Prostate gland (tissue), 2 donors: Measurements from ENCODE around the gene GALNT13. TPM values are rescaled to one million over a fixed set of nuclear protein-coding genes. Genes with fewer than 3 reads are reported as not detected.

Experiments used
- DNase-seq: peaks from one replicate; pipeline ENCODE4 v3.0.0-alpha.2; 2019; ENCODE audit warnings: low spot score
- H3K27ac ChIP-seq, 2 donors: fragments of 200-600 bp; sonication (generic); 2 replicates each; pipeline ENCODE4 v1.5.1; 2017 to 2019
- H3K27me3 ChIP-seq: fragments of 200-600 bp; sonication (generic); replicated peaks from 2 replicates; pipeline ENCODE4 v1.5.1; 2019; ENCODE audit not compliant: insufficient read depth
- H3K36me3 ChIP-seq, 2 donors: fragments of 200-600 bp; sonication (generic); 1 replicate in 1 of 2; 2 replicates in 1 of 2; pipeline versions ENCODE4 v1.5.1 to v1.8.1; 2017 to 2019
- H3K4me1 ChIP-seq: fragments of 200-600 bp; sonication (generic); replicated peaks from 2 replicates; pipeline ENCODE4 v1.5.1; 2019
- H3K4me3 ChIP-seq, 2 donors: fragments of 200-600 bp; sonication (generic); 2 replicates each; pipeline ENCODE4 v1.5.1; 2017 to 2019
- H3K9me3 ChIP-seq: fragments of 200-600 bp; sonication (generic); 2 replicates; pipeline ENCODE4 v1.5.1; 2017
- POLR2A ChIP-seq: fragments of 450-650 bp; IDR thresholded peaks from one replicate; pipeline ENCODE4 v1.6.1; 2016; ENCODE audit warnings: antibody characterized with exemption, mild to moderate bottlenecking
- POLR2AphosphoS5 ChIP-seq: sonication (generic); formaldehyde crosslinking; IDR thresholded peaks from one replicate; pipeline ENCODE4 v1.6.1; 2017; ENCODE audit warnings: antibody characterized with exemption
- WGBS: methylation state at CpG from one replicate; pipeline ENCODE4 v1.1.5; 2018; 5-methylcytosine and 5-hydroxymethylcytosine counted together
- intact Hi-C: fragments of 100-400 bp; cut with DNase I; formaldehyde crosslinking; loops from one replicate; pipeline ENCODE4 v1.14.2; 2022
- total RNA-seq, 2 donors: library from RNA; depleted of rRNA; stranded (reverse); fragments of >200 nt; gene quantifications; one replicate each; pipeline ENCODE4 v1.1.0, GENCODE V29; 2016
- TF ChIP-seq, protein P1 (sequence below), 4 experiments: fragments of 200-600 bp in 2 of 4; fragments of 450-650 bp in 2 of 4; sonication (generic) in 2 of 4; IDR thresholded peaks; 1 replicate in 3 of 4; 2 replicates in 1 of 4; pipeline ENCODE4 v1.5.1; 2016 to 2019; ENCODE audit warnings: antibody characterized with exemption in 4 of 4, mild to moderate bottlenecking in 2 of 4, moderate library complexity in 2 of 4

Gene GALNT13
- total RNA-seq, 2 donors from 2014 or later = 0.87 to 1.1 TPM

DNA sequence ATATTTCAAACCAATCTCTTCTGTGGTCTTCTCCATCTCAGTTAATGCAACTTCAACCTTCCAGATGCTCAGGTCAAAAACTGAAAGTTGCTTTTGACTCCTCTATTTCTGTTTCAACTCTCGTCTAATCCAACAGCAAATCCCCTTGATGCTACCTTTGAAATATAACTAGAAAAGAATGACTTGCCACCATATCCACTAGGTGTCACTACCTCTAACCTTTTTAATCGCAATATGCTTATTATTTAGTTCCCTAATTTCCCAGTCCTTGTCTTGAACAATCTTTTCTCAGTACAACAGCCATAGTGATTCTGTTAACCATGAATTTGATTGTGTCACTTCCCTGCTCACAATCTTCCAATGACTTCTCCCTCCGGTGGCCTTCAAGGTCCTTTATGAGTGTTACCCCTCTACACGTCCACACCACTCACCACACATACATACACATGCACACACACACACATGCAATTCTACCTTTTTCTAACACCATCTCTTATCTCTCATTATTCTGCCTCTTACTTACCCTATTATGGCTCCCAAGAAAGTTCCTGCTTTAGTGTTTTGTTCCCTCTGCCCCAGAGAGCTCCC lies 581.3 kb downstream of the GALNT13 start:
- H3K27ac ChIP-seq = no peak overlapping the region
- H3K4me1 ChIP-seq = no peaks in the 10 kb centered on the region
- H3K27me3 ChIP-seq = no peaks in the 10 kb centered on the region
- no peak for DNase-seq
- TF ChIP-seq POLR2A (no peak), POLR2AphosphoS5 (no peak)
- TF ChIP-seq, protein P1, sequence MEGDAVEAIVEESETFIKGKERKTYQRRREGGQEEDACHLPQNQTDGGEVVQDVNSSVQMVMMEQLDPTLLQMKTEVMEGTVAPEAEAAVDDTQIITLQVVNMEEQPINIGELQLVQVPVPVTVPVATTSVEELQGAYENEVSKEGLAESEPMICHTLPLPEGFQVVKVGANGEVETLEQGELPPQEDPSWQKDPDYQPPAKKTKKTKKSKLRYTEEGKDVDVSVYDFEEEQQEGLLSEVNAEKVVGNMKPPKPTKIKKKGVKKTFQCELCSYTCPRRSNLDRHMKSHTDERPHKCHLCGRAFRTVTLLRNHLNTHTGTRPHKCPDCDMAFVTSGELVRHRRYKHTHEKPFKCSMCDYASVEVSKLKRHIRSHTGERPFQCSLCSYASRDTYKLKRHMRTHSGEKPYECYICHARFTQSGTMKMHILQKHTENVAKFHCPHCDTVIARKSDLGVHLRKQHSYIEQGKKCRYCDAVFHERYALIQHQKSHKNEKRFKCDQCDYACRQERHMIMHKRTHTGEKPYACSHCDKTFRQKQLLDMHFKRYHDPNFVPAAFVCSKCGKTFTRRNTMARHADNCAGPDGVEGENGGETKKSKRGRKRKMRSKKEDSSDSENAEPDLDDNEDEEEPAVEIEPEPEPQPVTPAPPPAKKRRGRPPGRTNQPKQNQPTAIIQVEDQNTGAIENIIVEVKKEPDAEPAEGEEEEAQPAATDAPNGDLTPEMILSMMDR (IDR thresholded peaks at IDR 0.05) = peak in 1 of 4 experiments; percentile 17
- intact Hi-C loops = no loop called here
- H3K36me3 ChIP-seq = no peaks in the 10 kb centered on the region
- H3K4me3 ChIP-seq = no peak overlapping the region
- no peaks in the 10 kb centered on the region for H3K9me3 ChIP-seq
- WGBS = 80% methylated on average over 4 of the region's 4 CpGs

DNA sequence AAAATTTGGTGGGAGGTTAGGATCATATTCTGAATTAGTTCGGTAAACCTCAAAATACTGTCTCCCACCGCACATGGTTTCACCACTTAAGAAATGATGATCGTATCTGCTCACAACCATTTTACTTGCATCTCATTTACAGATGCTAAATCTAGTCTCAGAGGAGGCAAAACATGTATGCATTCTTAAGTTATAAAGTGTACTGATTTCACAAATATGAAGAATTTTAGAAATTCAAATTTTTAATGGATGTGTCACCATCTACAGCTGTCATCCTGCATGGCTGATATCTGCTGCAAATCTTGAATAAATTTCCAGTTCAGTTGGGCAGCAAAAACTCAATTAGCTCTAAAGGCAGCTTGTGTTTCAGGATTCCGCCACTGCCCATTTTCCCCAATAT lies 583.4 kb downstream of the GALNT13 start:
- Histone ChIP-seq H3K27me3 (no peaks in the 10 kb centered on the region), H3K36me3 (no peaks in the 10 kb centered on the region), H3K4me1 (no peaks in the 10 kb centered on the region), H3K4me3 (no peak overlapping the region), H3K27ac (no peak overlapping the region), H3K9me3 (no peaks in the 10 kb centered on the region)
- no peak for DNase-seq
- 96% methylated on average over 4 of the region's 4 CpGs for WGBS
- TF ChIP-seq, protein P1 (IDR thresholded peaks at IDR 0.05) = no peak
- TF ChIP-seq POLR2A (no peak), POLR2AphosphoS5 (no peak)
- intact Hi-C loops = no loop called here

DNA sequence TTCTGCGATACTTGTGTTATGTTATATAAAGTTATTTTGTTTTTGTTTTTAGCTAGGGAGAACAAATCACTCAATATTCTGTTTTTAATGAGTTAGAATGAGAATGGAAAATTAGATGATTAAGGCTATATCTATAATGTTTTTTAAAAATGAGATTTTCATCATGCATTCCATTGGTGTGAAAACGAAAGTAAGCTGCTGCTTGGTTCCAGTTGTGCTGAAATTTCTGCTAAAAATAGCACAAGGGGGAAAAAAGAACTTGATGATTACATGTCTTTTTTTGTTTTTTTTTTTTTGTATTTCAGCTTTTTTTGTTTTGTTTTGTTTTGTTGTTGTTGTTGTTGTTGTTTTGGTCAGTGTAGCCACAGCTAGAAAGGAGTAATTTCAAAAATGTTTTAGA lies 584.1 kb downstream of the GALNT13 start:
- no peaks in the 10 kb centered on the region for H3K4me1 ChIP-seq
- H3K36me3 ChIP-seq = no peaks in the 10 kb centered on the region
- no peak for DNase-seq
- H3K9me3 ChIP-seq = no peaks in the 10 kb centered on the region
- no peaks in the 10 kb centered on the region for H3K27me3 ChIP-seq
- no peak overlapping the region for H3K27ac ChIP-seq
- WGBS = 58% methylated on average over 2 of the region's 2 CpGs
- TF ChIP-seq POLR2A (no peak), POLR2AphosphoS5 (no peak)
- TF ChIP-seq, protein P1 (IDR thresholded peaks at IDR 0.05) = no peak
- H3K4me3 ChIP-seq = no peak overlapping the region
- intact Hi-C loops = no loop called here

DNA sequence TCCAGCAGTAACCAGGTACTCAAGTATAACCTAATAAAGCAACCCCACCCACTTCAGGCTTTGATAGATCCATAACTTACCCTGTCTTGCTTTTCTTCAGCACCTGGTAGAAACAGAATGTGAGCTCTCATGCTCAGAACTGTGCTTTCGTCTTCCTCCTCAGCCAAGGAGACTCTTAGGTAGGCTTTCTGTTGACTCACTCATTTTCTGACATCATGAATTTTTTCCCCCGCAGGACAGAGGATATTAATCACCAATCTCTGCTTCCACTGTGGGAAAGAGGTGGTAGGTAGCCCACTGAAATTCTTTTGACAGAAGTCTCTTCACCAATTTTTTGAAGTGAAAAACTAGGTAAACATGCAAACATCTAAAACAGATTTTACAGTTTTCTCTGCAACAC lies 585.6 kb downstream of the GALNT13 start:
- 63% methylated on average over 2 of the region's 2 CpGs for WGBS
- intact Hi-C loops = no loop called here
- Histone ChIP-seq H3K27me3 (no peaks in the 10 kb centered on the region), H3K9me3 (no peaks in the 10 kb centered on the region), H3K4me3 (no peak overlapping the region), H3K27ac (no peak overlapping the region), H3K4me1 (no peaks in the 10 kb centered on the region), H3K36me3 (no peaks in the 10 kb centered on the region)
- TF ChIP-seq POLR2AphosphoS5 (no peak), POLR2A (no peak)
- TF ChIP-seq, protein P1 (IDR thresholded peaks at IDR 0.05) = no peak
- DNase-seq = no peak

DNA sequence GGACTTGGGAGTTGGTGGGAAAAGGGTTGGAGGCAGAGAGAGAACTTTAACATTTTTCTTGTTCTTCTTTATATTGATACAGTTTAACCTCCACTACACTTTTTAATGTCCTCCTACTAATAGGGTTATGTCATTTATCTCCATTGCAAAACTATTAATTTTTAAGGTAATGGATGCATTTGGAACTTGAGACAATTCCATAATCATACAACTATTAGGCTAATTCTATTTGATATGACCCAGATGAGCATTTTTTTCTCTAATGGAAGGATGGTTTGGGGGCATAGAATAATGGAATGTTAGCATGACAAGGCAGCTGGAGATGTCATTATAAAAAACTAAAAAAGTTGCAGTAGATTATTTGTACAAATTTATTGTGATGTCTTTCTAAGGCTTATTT lies 587.6 kb downstream of the GALNT13 start:
- Histone ChIP-seq H3K27ac (no peak overlapping the region), H3K4me3 (no peak overlapping the region), H3K27me3 (no peaks in the 10 kb centered on the region), H3K4me1 (no peaks in the 10 kb centered on the region), H3K36me3 (no peaks in the 10 kb centered on the region), H3K9me3 (no peaks in the 10 kb centered on the region)
- DNase-seq = no peak
- TF ChIP-seq, protein P1 (IDR thresholded peaks at IDR 0.05) = no peak
- TF ChIP-seq POLR2A (no peak), POLR2AphosphoS5 (no peak)
- intact Hi-C loops = no loop called here
